Transverse colon (tissue), 4 donors: ENCODE results near the gene NXNL2.

Experiments used
- CTCF ChIP-seq, 5 experiments: fragments of 200-600 bp in 3 of 5; fragments of 450-650 bp in 2 of 5; sonication (generic) in 3 of 5; IDR thresholded peaks; 1 replicate in 2 of 5; 2 replicates in 3 of 5; pipeline ENCODE4 v1.5.1; 2016 to 2017; ENCODE audit warnings: antibody characterized with exemption in 5 of 5, inconsistent platforms in 3 of 5, mild to moderate bottlenecking in 2 of 5, moderate library complexity in 1 of 5
- POLR2AphosphoS5 ChIP-seq, 3 donors: sonication (generic); formaldehyde crosslinking; IDR thresholded peaks; one replicate each; pipeline ENCODE4 v1.6.1; 2016; ENCODE audit warnings: antibody characterized with exemption in 3 of 3

GRCh38 chr9:88508326-88508725 is 26.7 kb upstream of the NXNL2 start:
- TF ChIP-seq CTCF (IDR thresholded peaks at IDR 0.05), result no peak
- no peak for TF ChIP-seq POLR2AphosphoS5 (IDR thresholded peaks at IDR 0.05)
